CD4-positive, alpha-beta T cell (primary cell): ENCODE measurements around the gene PRSS53. TPM values are rescaled to one million over a fixed set of nuclear protein-coding genes. Genes with fewer than 3 reads are reported as not detected.

Experiments
- ATAC-seq: fragments of 200-7000 bp; cut with Tn5 transposase; one replicate; pipeline ENCODE4 v1.10.0; 2022; ENCODE audit warnings: mild to moderate bottlenecking; ENCODE audit not compliant: poor library complexity
- CTCF ChIA-PET: fragments of 350-600 bp; sonication (Branson Sonifier 250); formaldehyde crosslinking; loops from one replicate; lab custom pipeline; 2021; ENCODE audit warnings: antibody characterized with exemption, inconsistent platforms; lab: Charles Lee
- POLR2A ChIA-PET: fragments of 350-600 bp; sonication (Branson Sonifier 250); formaldehyde crosslinking; loops from one replicate; lab custom pipeline; 2021; ENCODE audit warnings: antibody characterized with exemption, inconsistent platforms; lab: Charles Lee
- DNase-seq, 14 experiments: peaks; one replicate each; pipeline ENCODE4 v3.0.0-alpha.2; 2013 to 2020; ENCODE audit warnings: mixed read lengths in 2 of 14
- H3K27ac ChIP-seq, 2 donors: one replicate each; pipeline versions ENCODE4 v1.5.1 to v1.7.0; 2013; ENCODE audit warnings: low read length in 2 of 2, low read depth in 1 of 2, mild to moderate bottlenecking in 1 of 2
- H3K27me3 ChIP-seq, 2 experiments: 1 replicate in 1 of 2; 2 replicates in 1 of 2; pipeline versions ENCODE4 v1.6.1 to v1.7.0; 2013; ENCODE audit warnings: low read length in 2 of 2, control low read depth in 1 of 2, mild to moderate bottlenecking in 1 of 2, moderate library complexity in 1 of 2; ENCODE audit not compliant: insufficient read depth in 2 of 2, control insufficient read depth in 1 of 2
- H3K36me3 ChIP-seq: one replicate; pipeline ENCODE4 v1.6.1; 2013; ENCODE audit warnings: low read length, control low read depth; ENCODE audit not compliant: insufficient read depth
- H3K4me1 ChIP-seq: one replicate; pipeline ENCODE4 v1.6.1; 2013; ENCODE audit warnings: low read length, control low read depth; ENCODE audit not compliant: insufficient read depth
- H3K4me3 ChIP-seq: one replicate; pipeline ENCODE4 v1.5.1; 2013; ENCODE audit warnings: mild to moderate bottlenecking, low read length, moderate library complexity
- H3K9me3 ChIP-seq, 2 experiments: 1 replicate in 1 of 2; 2 replicates in 1 of 2; pipeline versions ENCODE4 v1.6.1 to v1.7.0; 2013; ENCODE audit warnings: low read length in 2 of 2, mild to moderate bottlenecking in 2 of 2, control low read depth in 1 of 2, moderate library complexity in 1 of 2; ENCODE audit not compliant: control insufficient read depth in 1 of 2, insufficient read depth in 1 of 2
- H3K27ac Mint-ChIP-seq: one replicate; pipeline ENCODE4 v1.8.0; 2020; ENCODE audit warnings: mixed read lengths
- H3K27me3 Mint-ChIP-seq: one replicate; pipeline ENCODE4 v1.8.0; 2021; ENCODE audit warnings: mixed read lengths
- H3K36me3 Mint-ChIP-seq: one replicate; pipeline ENCODE4 v1.8.0; 2021; ENCODE audit warnings: low read depth, mixed read lengths
- H3K4me1 Mint-ChIP-seq: one replicate; pipeline ENCODE4 v1.8.0; 2021; ENCODE audit warnings: low read depth, mixed read lengths
- H3K4me3 Mint-ChIP-seq: one replicate; pipeline ENCODE4 v1.8.0; 2020; ENCODE audit warnings: mild to moderate bottlenecking, mixed read lengths
- H3K9me3 Mint-ChIP-seq: one replicate; pipeline ENCODE4 v1.8.0; 2020; ENCODE audit warnings: mixed read lengths
- CTCF ChIP-seq: fragments of 200-600 bp; IDR thresholded peaks from one replicate; pipeline ENCODE4 v1.8.0; 2022; ENCODE audit warnings: antibody characterized with exemption, mild to moderate bottlenecking
- intact Hi-C, 2 experiments: fragments of 100-400 bp; cut with DNase I in 1 of 2; cut with micrococcal nuclease in 1 of 2; formaldehyde crosslinking; loops; one replicate each; pipeline versions ENCODE4 v1.15.1 to v1.9.0; 2023 to 2025; cut with DNase I, micrococcal nuclease
- total RNA-seq, 174 experiments: library from RNA in 2 of 174; stranded (reverse) in 2 of 174; gene quantifications; one replicate each; pipeline ENCODE4 v1.2.3 and lab custom pipeline; 2021 to 2026

PRSS53 gene
- total RNA-seq, 2 experiments from 2014 or later = 3.5 to 3.9 TPM

GRCh38 chr16:31114468-31114867 lies 25.7 kb upstream of the PRSS53 start:
- H3K27ac Mint-ChIP-seq = peak overlapping the region; percentile 36
- Histone ChIP-seq H3K9me3 (no peaks in the 10 kb centered on the region), H3K4me3 (no peak overlapping the region), H3K4me1 (peaks cover 25% of the 10 kb centered on the region), H3K27ac (no peak overlapping the region), H3K27me3 (no peaks in the 10 kb centered on the region), H3K36me3 (peaks cover 27% of the 10 kb centered on the region)
- peaks cover 48% of the 10 kb centered on the region for H3K36me3 Mint-ChIP-seq
- ATAC-seq (no peak), DNase-seq (no peak)
- ChIA-PET CTCF (interaction anchor here (0.8 kb wide), 1 partner anchor 28 kb away, joined by 3 read pairs; no protein-coding TSS in a partner anchor), POLR2A (interaction anchor here (1.9 kb wide), 1 partner anchor 28 kb away, joined by 6 read pairs; no protein-coding TSS in a partner anchor)
- H3K4me3 Mint-ChIP-seq = peak overlapping the region; percentile 38
- no peak for TF ChIP-seq CTCF
- intact Hi-C loops = no loop called here
- H3K4me1 Mint-ChIP-seq = peaks cover 20% of the 10 kb centered on the region
- H3K27me3 Mint-ChIP-seq = no peaks in the 10 kb centered on the region
- no peaks in the 10 kb centered on the region for H3K9me3 Mint-ChIP-seq

GRCh38 chr16:31113121-31114120 lies 24.7 kb upstream of the PRSS53 start:
- Histone ChIP-seq H3K4me1 (peaks cover 26% of the 10 kb centered on the region), H3K27me3 (no peaks in the 10 kb centered on the region), H3K4me3 (no peak overlapping the region), H3K36me3 (peaks cover 18% of the 10 kb centered on the region), H3K27ac (no peak overlapping the region), H3K9me3 (no peaks in the 10 kb centered on the region)
- CTCF ChIA-PET = interaction anchor here (0.8 kb wide), 1 partner anchor 29 kb away, joined by 3 read pairs; no protein-coding TSS in a partner anchor
- Mint-ChIP-seq H3K4me3 (peak overlapping the region; percentile 48), H3K27ac (no peak overlapping the region), H3K4me1 (peaks cover 17% of the 10 kb centered on the region), H3K27me3 (no peaks in the 10 kb centered on the region), H3K36me3 (peaks cover 38% of the 10 kb centered on the region), H3K9me3 (no peaks in the 10 kb centered on the region)
- ATAC-seq = no peak
- DNase-seq = peak in 2 of 14 experiments; percentile 50 to 64
- POLR2A ChIA-PET = no interaction called here
- no peak for TF ChIP-seq CTCF
- intact Hi-C loops = no loop called here

DNA sequence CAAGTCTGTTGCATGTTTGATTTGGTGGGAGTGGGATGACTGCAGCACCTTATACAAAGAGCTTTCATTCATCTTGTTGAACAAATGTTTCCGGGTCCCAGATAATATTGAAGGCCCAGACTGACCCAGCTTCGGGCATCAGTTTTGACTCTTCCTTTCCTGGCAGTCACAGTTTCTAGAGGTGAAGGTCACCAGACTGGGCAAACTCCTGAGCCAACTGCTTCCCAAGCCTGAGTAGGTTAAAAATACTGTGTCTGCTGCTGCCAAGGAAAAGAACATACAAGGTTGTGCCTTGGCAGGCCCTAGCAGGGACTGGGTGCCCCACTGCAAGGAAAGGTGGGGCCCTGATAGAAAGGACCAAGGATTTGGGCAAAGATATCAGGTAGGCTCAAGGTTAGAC lies 24.0 kb upstream of the PRSS53 start:
- H3K36me3 Mint-ChIP-seq = peaks cover 31% of the 10 kb centered on the region
- TF ChIP-seq CTCF = no peak
- H3K4me1 Mint-ChIP-seq = peaks cover 14% of the 10 kb centered on the region
- DNase-seq = no peak
- ChIA-PET CTCF (no interaction called here), POLR2A (no interaction called here)
- Histone ChIP-seq H3K9me3 (no peaks in the 10 kb centered on the region), H3K4me1 (peaks cover 25% of the 10 kb centered on the region), H3K4me3 (no peak overlapping the region), H3K27me3 (no peaks in the 10 kb centered on the region), H3K36me3 (peaks cover 18% of the 10 kb centered on the region), H3K27ac (no peak overlapping the region)
- H3K27ac Mint-ChIP-seq = no peak overlapping the region
- no peaks in the 10 kb centered on the region for H3K27me3 Mint-ChIP-seq
- intact Hi-C loops = no loop called here
- H3K9me3 Mint-ChIP-seq = no peaks in the 10 kb centered on the region
- H3K4me3 Mint-ChIP-seq = no peak overlapping the region
- ATAC-seq = no peak
